Prostate gland (tissue), 2 donors: ENCODE data around the gene MDFIC2.

Experiments used
- POLR2AphosphoS5 ChIP-seq: sonication (generic); formaldehyde crosslinking; IDR thresholded peaks from one replicate; pipeline ENCODE4 v1.6.1; 2017; ENCODE audit warnings: antibody characterized with exemption
- TF ChIP-seq, protein P1 (sequence below), 4 experiments: fragments of 200-600 bp in 2 of 4; fragments of 450-650 bp in 2 of 4; sonication (generic) in 2 of 4; IDR thresholded peaks; 1 replicate in 3 of 4; 2 replicates in 1 of 4; pipeline ENCODE4 v1.5.1; 2016 to 2019; ENCODE audit warnings: antibody characterized with exemption in 4 of 4, mild to moderate bottlenecking in 2 of 4, moderate library complexity in 2 of 4

DNA sequence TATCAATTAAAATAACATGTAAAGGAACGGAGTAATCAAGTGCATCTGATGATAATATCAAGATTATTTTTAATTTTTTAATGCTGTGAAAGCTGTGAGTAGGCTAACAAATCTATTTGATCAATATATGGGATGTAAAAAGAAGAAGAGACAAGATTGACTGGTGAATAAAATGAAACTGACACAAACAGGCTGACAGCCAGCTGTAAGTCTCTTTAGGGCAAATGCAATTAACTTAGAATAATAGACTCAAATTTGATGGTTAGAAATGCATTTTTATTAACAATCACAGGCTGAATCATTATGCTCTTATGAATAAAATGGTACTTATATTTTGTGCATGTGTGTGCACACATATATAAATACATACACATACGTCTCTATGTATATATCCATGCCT is 68.0 kb downstream of the MDFIC2 start:
- TF ChIP-seq, protein P1, sequence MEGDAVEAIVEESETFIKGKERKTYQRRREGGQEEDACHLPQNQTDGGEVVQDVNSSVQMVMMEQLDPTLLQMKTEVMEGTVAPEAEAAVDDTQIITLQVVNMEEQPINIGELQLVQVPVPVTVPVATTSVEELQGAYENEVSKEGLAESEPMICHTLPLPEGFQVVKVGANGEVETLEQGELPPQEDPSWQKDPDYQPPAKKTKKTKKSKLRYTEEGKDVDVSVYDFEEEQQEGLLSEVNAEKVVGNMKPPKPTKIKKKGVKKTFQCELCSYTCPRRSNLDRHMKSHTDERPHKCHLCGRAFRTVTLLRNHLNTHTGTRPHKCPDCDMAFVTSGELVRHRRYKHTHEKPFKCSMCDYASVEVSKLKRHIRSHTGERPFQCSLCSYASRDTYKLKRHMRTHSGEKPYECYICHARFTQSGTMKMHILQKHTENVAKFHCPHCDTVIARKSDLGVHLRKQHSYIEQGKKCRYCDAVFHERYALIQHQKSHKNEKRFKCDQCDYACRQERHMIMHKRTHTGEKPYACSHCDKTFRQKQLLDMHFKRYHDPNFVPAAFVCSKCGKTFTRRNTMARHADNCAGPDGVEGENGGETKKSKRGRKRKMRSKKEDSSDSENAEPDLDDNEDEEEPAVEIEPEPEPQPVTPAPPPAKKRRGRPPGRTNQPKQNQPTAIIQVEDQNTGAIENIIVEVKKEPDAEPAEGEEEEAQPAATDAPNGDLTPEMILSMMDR (IDR thresholded peaks at IDR 0.05), result no peak
- no peak for TF ChIP-seq POLR2AphosphoS5
